ENCODE results near the gene ZNF550.

Gene ZNF550

GRCh38 chr19:57559404-57560025 is at the start of gene ZNF550:
Gene ZNF550, minus strand, starts transcription at chr19:57559863. Its CDS starts 181 bp downstream, at chr19:57559682.
- peak; percentile 92 for DNase-seq

GRCh38 chr19:57606931-57607330 is 47.3 kb upstream of the ZNF550 start:
- no peak for DNase-seq

- DNase-seq, result peak; percentile 89
Measured at GRCh38 chr19:57599761-57600383, 40.2 kb upstream of the ZNF550 start, which contains the start of gene ZNF530. Gene ZNF530, plus strand, starts transcription at chr19:57599885. Its CDS starts 4,461 bp downstream, at chr19:57604346.

DNA sequence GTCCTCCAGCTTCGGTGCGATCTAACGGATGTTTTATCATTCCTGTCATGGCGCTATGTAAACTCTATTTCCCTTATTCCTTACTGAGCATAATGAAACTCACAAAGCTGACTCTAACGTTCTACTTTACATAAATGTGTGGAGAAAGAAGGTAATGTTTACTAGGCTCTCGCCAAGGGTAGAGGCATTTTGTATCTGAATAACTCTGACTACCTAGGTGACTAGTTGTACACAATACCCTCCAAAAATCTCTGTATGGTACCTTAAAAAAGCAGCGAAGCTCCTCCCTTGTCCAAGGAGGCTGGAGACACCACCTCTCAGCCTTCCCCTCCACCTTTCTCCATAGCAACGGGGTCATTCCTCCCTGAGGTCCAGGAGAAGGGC is 39.7 kb upstream of the ZNF550 start:
- no peak for DNase-seq

- no peak for DNase-seq
Measured at GRCh38 chr19:57587529-57587928, 27.9 kb upstream of the ZNF550 start.

- DNase-seq, result peak; percentile 86
Measured at GRCh38 chr19:57583521-57584416, 24.1 kb upstream of the ZNF550 start, which contains the start of gene ZIK1. Gene ZIK1, plus strand, starts transcription at chr19:57584145. Its CDS starts 212 bp downstream, at chr19:57584357.

DNA sequence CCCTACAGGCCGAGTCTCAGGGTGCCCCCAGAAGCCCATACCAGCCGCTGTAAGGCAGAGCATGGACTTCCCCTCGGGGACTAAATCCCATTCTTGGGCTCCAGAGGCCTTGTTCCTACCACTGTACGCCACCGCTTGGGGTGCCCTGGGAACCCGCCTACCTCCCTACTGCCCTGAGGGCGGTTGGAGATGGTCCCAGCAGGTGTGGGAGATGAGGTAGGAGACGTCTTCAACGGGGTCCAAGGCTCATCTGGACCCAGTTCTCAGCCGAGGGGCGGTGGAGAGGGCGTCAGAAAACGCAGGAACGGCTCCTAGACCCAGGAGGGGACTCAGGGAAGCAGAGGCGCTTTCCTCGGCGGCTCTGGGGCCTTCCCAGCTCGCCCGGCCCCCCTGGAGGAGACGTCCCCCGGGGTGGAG is 23.4 kb upstream of the ZNF550 start:
- DNase-seq, result no peak

GRCh38 chr19:57578487-57579205 is 19.0 kb upstream of the ZNF550 start, which contains the start of gene ZNF416:
Gene ZNF416, minus strand, starts transcription at chr19:57578911. Its CDS starts 207 bp downstream, at chr19:57578704.
- peak; percentile 96 for DNase-seq

DNA sequence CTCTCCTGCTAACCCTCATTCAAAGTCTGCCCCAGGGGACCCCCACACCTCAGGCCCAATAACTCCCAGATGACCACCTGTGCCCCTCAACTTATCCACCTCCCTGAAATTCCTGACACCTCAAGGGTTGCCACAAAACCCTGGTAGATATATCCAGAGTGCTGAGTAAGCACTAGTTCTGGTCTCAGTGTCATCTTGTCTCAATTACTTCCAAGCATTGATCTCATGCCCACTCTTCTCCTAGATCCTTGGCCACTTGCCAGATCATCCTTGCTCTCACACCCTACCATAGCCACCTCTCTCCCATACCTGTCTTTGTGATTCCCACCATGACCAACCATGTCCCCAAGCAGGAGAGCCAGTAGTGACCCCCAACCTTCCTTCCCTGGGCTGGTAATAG is 17.0 kb upstream of the ZNF550 start:
- no peak for DNase-seq

- DNase-seq, result no peak
Measured at GRCh38 chr19:57572415-57572947, 12.8 kb upstream of the ZNF550 start.

GRCh38 chr19:57570707-57571106 is 11.0 kb upstream of the ZNF550 start:
- no peak for DNase-seq

DNA sequence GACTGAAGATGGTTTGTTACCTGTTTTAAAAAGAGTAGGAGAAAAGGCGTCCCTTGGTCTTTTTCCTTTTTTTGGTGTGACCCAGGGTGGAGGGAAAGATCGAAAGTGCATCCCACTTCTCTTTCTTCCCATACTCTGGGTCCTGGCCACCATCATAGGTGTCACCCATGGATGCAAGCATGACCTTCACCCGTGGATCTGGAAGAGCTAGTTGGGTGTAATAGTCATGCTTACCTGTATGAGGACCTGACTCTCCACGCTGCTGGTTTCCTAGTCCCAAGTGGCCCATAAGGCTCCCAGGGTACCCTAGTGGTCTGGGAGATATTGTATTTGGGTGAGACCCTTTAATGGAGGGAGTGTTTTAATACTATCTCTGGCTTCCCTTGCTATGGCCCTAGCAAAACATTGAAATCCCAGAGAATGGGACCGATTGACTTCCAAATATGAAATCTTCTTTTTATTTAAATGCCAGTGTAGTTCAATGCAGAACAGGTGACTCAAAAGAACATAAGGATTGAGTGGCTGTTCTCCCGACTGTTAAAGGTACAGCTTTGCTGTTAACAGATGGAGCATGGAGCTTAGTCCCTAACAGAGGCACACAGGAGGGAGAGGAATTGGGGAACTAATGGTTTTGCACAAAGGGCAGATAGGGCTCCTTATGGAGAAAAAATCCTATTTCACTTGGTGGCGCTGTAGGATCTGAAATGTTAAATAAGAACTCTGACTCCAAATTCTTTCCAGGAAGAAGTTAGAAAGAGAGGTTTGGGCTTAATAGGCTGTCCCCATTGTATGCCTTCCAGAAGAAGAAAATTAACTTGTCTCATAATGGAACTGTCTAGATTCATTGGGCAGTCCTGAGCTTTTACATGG is 7.0 kb upstream of the ZNF550 start:
- DNase-seq, result no peak

GRCh38 chr19:57563547-57563946 is 3.9 kb upstream of the ZNF550 start:
- no peak for DNase-seq

DNA sequence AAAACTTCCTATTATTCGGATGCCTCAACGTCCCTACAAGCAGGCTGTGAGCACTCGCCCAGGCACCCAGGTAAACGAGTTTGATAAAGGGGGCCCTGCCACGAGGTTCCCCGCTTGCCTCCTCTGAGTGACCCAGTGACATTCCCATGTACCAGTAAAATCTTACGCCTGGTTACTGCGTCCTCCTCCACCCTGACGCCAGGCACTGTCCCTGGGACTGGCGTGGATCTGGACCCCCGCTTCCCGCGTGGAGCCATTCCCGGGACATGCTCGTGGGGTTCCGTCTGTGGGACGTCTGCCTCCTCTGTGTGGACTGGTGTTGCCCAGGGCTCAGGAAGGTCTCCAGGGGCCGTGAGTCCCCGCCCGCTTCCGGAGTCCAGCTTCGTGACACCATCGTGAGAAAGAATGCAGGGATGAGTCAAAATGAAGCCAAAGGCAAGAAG is 407 bp upstream of the ZNF550 start:
- DNase-seq, result no peak

GRCh38 chr19:57559008-57559403 is 657 bp downstream of the ZNF550 start:
- peak; percentile 10 for DNase-seq

DNA sequence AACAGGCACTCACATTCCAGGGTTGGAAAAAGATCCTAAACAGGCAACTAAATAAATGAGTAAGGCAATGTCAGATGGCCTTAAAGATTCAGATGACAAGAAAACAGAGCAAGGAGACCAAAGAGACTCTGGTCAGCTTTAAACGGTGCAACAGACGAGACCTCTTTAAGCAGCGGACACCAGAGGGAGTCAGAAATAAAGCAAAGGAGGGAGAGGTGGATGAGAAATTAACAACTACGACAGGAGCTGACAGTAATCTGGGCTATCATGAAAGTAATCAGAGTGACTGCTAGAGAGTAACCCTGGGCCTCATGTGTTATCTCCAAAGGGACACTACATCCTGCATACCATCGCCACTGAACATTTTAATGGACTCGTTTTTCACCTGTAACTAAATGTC is 1.1 kb downstream of the ZNF550 start:
- no peak for DNase-seq

GRCh38 chr19:57557659-57558058 is 2.0 kb downstream of the ZNF550 start:
- no peak for DNase-seq

DNA sequence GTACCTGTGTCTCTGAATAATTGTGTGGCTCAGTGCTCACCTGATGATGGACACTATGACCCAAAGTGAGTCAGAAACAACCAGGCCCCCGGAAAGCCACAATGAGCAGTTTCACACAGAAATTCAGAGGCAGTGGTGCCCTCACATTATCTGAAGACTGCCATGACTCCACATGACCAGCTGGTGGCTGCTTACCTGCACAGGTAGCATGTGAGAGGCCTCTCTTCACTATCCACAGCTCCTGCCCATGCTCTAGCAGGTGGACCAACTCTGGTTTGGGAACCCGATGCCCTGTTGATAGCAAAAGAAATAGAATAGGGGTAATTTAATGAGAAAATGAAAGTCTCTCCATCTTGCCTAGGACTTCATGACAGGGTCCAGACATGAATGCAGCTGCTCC is 7.2 kb downstream of the ZNF550 start:
- DNase-seq, result no peak

GRCh38 chr19:57546513-57546912 is 13.2 kb downstream of the ZNF550 start:
- no peak for DNase-seq

DNA sequence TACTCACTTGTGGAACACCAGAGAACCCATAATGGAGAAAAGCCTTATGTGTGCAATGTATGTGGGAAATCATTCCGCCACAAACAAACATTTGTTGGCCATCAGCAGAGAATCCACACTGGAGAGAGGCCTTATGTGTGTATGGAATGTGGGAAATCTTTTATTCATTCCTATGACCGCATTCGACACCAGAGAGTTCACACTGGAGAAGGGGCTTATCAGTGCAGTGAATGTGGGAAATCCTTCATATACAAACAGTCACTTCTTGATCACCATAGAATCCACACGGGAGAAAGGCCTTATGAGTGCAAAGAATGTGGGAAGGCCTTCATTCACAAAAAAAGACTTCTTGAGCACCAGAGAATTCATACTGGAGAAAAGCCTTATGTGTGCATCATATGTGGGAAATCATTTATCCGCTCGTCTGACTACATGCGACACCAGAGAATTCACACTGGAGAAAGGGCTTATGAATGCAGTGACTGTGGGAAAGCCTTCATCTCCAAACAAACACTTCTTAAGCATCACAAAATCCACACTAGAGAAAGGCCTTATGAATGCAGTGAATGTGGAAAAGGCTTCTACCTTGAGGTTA is 21.6 kb downstream of the ZNF550 start:
- DNase-seq, result no peak

Measured in activated naive CD4-positive, alpha-beta T cell treated with Interleukin-2 at 50 U/mL for 16 hours (primary cell).